Keratinocyte (primary cell): ENCODE results near the gene NPIPB8.

Experiments
- CTCF ChIP-seq, 3 experiments: IDR thresholded peaks in 1 of 3; conservative IDR thresholded peaks in 1 of 3; optimal IDR thresholded peaks in 1 of 3; 2 replicates in 2 of 3; 3 replicates in 1 of 3; pipeline versions ENCODE3 to v1.5.1; 2011; ENCODE audit warnings: low read length in 3 of 3, mild to moderate bottlenecking in 3 of 3, moderate library complexity in 2 of 3, control low read depth in 1 of 3, inconsistent platforms in 1 of 3; ENCODE audit not compliant: insufficient read depth in 2 of 3; ENCODE audit errors: extremely low read depth in 1 of 3
- EZH2 ChIP-seq: IDR thresholded peaks from one replicate; pipeline ENCODE4 v1.6.1; 2012; ENCODE audit warnings: inconsistent platforms, mild to moderate bottlenecking, low read length, moderate library complexity

- TF ChIP-seq CTCF (optimal IDR thresholded peaks at IDR 0.05 in 1 of 3, IDR thresholded peaks at IDR 0.05 in 1 of 3, conservative IDR thresholded peaks at IDR 0.05 in 1 of 3; ENCODE audit: extremely low read depth in 1 of 3, insufficient read depth in 2 of 3, low read length in 3 of 3) (no peak), EZH2 (no peak)
These were observed 45.4 kb upstream of the NPIPB8 start for GRCh38 chr16:28592511-28592910.
